Esophagus squamous epithelium (tissue), 4 donors: ENCODE measurements around the gene RFLNA.

ENCODE experiments used
- POLR2A ChIP-seq, 4 donors: fragments of 450-650 bp; IDR thresholded peaks; one replicate each; pipeline ENCODE4 v1.6.1; 2017; ENCODE audit warnings: antibody characterized with exemption in 4 of 4, mild to moderate bottlenecking in 4 of 4, moderate library complexity in 3 of 4
- TF ChIP-seq, protein P1 (sequence below), 6 experiments: fragments of 450-650 bp in 4 of 6; fragments of 200-600 bp in 2 of 6; sonication (generic) in 2 of 6; IDR thresholded peaks; one replicate each; pipeline ENCODE4 v1.5.1; 2016 to 2019; ENCODE audit warnings: antibody characterized with exemption in 6 of 6, mild to moderate bottlenecking in 4 of 6, moderate library complexity in 4 of 6

DNA sequence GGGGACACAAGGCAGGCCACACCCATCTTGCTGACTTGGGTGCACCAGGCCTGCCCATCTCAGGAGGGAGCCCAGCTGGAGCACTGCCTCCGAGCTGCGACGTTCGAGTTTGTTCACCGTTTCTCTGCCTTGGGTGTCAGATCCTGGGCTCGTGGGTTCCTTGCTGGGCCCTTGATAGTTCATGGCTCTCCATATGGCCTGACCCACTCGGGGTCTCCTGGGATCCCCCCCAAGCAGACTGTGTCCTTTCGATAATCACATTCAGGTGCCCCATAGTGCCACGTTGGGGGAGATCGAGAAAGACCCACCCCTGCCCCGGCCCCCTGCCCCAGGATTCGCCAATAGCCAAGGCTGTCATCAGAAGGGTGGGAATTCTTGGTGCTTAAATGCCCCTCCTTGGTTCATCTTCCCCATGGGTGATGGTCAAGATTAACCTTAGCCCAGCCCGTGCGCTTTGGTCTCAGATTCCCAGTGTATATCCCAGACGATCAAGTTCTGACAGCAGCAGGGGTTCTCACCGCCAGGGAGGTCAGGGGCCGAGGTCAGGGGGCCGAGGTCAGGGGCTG lies 7.4 kb downstream of the RFLNA start:
- TF ChIP-seq, protein P1, sequence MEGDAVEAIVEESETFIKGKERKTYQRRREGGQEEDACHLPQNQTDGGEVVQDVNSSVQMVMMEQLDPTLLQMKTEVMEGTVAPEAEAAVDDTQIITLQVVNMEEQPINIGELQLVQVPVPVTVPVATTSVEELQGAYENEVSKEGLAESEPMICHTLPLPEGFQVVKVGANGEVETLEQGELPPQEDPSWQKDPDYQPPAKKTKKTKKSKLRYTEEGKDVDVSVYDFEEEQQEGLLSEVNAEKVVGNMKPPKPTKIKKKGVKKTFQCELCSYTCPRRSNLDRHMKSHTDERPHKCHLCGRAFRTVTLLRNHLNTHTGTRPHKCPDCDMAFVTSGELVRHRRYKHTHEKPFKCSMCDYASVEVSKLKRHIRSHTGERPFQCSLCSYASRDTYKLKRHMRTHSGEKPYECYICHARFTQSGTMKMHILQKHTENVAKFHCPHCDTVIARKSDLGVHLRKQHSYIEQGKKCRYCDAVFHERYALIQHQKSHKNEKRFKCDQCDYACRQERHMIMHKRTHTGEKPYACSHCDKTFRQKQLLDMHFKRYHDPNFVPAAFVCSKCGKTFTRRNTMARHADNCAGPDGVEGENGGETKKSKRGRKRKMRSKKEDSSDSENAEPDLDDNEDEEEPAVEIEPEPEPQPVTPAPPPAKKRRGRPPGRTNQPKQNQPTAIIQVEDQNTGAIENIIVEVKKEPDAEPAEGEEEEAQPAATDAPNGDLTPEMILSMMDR (IDR thresholded peaks at IDR 0.05), result no peak
- no peak for TF ChIP-seq POLR2A (IDR thresholded peaks at IDR 0.05)
